ENCODE measurements around the gene PLEKHG3. TPM values are rescaled to one million over a fixed set of nuclear protein-coding genes. Genes with fewer than 3 reads are reported as not detected.
A peak's percentile ranks its signal among the peaks of the same experiment; 100 is the strongest.

The PLEKHG3 gene
- total and polyA plus RNA-seq, 12 donors, result 2.7 to 11.7 (median 8.9) TPM

DNA sequence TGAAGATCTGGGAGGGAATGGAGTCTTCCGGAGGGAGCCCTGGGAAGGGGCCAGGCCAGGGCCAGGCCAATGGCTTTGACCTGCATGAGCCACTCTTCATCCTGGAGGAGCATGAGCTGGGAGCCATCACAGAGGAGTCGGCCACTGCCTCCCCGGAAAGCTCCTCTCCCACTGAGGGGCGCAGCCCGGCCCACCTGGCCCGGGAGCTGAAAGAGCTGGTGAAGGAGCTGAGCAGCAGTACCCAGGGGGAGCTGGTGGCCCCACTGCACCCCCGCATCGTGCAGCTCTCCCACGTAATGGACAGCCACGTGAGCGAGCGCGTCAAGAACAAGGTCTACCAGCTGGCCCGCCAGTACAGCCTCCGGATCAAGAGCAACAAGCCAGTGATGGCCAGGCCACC, 37.7 kb downstream of the PLEKHG3 start:
- Histone ChIP-seq H3K9me3 (replicated peaks in 1 of 3) (no peaks in the 10 kb centered on the region), H3K4me1 (replicated peaks in 1 of 2) (no peaks in the 10 kb centered on the region), H3K27me3 (no peaks in the 10 kb centered on the region), H3K4me3 (no peak overlapping the region), H3K36me3 (replicated peaks in 1 of 2) (peaks cover 0 to 11% of the 10 kb centered on the region in 2 donors), H3K27ac (no peak overlapping the region)
- intact Hi-C loops (cut with DNase I), result no loop called here
- no peak for TF ChIP-seq POLR2A (IDR thresholded peaks at IDR 0.05)
- TF ChIP-seq, protein P1, sequence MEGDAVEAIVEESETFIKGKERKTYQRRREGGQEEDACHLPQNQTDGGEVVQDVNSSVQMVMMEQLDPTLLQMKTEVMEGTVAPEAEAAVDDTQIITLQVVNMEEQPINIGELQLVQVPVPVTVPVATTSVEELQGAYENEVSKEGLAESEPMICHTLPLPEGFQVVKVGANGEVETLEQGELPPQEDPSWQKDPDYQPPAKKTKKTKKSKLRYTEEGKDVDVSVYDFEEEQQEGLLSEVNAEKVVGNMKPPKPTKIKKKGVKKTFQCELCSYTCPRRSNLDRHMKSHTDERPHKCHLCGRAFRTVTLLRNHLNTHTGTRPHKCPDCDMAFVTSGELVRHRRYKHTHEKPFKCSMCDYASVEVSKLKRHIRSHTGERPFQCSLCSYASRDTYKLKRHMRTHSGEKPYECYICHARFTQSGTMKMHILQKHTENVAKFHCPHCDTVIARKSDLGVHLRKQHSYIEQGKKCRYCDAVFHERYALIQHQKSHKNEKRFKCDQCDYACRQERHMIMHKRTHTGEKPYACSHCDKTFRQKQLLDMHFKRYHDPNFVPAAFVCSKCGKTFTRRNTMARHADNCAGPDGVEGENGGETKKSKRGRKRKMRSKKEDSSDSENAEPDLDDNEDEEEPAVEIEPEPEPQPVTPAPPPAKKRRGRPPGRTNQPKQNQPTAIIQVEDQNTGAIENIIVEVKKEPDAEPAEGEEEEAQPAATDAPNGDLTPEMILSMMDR (IDR thresholded peaks at IDR 0.05), result no peak
- WGBS, 4 donors, result 93 to 98% (median 97%) methylated on average over 9 to 15 of the region's 15 CpGs
- no peak for DNase-seq

DNA sequence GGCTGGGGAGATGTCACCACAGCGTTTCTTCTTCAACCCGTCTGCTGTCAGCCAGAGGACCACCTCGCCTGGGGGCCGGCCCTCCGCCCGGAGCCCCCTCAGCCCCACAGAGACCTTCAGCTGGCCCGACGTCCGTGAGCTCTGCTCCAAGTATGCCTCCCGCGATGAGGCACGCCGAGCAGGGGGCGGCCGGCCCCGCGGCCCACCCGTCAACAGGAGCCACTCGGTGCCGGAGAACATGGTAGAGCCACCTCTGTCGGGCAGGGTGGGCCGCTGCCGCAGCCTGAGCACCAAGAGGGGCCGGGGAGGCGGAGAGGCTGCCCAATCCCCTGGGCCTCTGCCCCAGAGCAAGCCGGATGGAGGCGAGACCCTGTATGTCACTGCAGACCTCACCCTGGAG, 38.8 kb downstream of the PLEKHG3 start:
- DNase-seq, result no peak
- intact Hi-C loops (cut with DNase I), result no loop called here
- no peaks in the 10 kb centered on the region for H3K9me3 ChIP-seq (replicated peaks in 1 of 3)
- H3K4me1 ChIP-seq (replicated peaks in 1 of 2), result no peaks in the 10 kb centered on the region
- H3K36me3 ChIP-seq (replicated peaks in 1 of 2), result peaks cover 0 to 11% of the 10 kb centered on the region in 2 donors
- TF ChIP-seq POLR2A (IDR thresholded peaks at IDR 0.05), result no peak
- TF ChIP-seq, protein P1 (IDR thresholded peaks at IDR 0.05), result no peak
- WGBS, 4 donors, result 94 to 100% (median 95%) methylated on average over 11 to 27 of the region's 27 CpGs; no CpG with 5 or more reads in 1 of the 4 donors
- H3K4me3 ChIP-seq, result no peak overlapping the region
- no peak overlapping the region for H3K27ac ChIP-seq
- no peaks in the 10 kb centered on the region for H3K27me3 ChIP-seq

DNA sequence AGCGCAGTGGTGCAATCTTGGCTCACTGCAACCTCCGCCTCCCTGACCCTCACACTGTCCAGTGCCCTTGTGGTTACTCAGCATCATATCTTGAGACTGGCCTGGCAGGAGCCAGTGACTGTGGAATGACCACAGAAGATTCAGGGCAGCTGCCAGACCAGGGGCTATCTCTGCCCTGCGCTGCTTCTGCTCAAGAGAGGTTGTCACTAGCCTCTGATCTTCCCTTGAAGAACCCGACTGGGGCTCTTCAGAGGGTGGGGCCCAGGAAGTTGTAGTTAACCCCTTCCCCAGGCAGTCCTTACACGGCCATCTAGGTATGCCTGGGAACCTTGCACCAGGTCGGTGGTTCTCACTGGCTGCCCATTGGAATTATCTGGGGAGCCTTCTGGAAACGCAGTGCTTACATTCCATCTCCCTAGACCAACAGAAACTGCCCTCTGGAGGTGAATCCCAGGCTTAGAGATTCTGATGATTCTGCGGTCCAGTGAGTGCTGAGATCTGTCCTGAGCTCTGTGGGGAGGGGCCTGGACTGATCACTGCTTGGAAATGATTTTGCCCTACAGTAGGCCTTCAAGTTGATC, 41.4 kb downstream of the PLEKHG3 start:
- intact Hi-C loops (cut with DNase I), result no loop called here
- no peak for TF ChIP-seq POLR2A (IDR thresholded peaks at IDR 0.05)
- TF ChIP-seq, protein P1 (IDR thresholded peaks at IDR 0.05), result no peak

DNA sequence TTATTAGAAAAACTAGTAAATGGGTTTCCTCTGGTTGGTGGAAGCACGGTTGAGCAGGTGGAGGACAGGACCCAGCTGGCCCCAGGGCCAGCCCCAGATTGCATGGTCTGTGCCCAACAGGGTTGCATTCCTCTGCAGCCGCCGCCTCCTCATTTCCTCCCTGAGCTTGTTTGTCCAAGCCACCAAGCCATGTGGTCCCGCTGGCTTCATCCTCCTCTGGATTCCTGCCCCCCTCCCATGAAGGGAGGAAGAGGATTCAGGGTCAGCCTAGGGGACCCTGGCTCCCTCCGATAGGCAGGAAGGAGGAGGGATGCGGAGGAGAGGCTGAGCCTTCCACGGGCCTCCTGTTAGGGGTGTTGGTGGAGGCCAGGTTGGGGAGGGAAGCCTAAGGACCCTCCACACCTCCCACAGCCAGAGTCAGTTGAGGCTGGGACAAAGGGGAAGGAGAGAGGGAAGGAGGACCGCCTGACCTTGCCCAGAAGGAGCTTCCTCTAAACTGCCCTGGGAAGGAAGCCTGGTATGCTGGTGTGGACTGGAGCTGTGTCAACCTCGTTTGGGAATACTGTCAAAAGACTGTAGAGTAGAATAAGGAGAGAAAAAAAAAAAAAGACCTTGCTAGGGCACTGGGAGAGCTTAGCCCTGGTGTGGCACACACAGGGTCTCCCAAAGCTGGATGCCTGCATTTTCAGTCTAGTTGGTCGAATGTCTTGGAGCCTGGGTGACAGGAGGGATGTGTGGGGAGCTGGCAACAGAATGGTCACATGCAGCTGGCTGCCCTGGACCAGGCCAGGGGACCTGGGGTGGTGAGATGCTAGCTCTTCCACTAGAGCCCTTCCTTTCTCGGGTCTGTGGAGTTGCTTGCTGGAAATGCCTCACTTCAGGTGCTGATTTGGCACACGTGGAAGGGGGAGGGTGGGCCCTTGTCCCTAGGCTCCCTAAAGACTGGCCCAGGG, 42.4 kb downstream of the PLEKHG3 start:
- intact Hi-C loops (cut with DNase I), result no loop called here
- H3K27me3 ChIP-seq, result no peaks in the 10 kb centered on the region
- H3K4me1 ChIP-seq (replicated peaks in 1 of 2), result no peaks in the 10 kb centered on the region
- 64 to 69% (median 66%) methylated on average over 10 to 12 of the region's 12 CpGs for WGBS, 4 donors
- no peak overlapping the region for H3K4me3 ChIP-seq
- H3K36me3 ChIP-seq (replicated peaks in 1 of 2), result peaks cover 0 to 6% of the 10 kb centered on the region in 2 donors
- TF ChIP-seq, protein P1 (IDR thresholded peaks at IDR 0.05), result no peak
- no peak for TF ChIP-seq POLR2A (IDR thresholded peaks at IDR 0.05)
- peak in 1 of 7 donors; percentile 26 for DNase-seq
- no peaks in the 10 kb centered on the region for H3K9me3 ChIP-seq (replicated peaks in 1 of 3)
- peak overlapping the region in 2 of 5 donors; percentile 8 to 69 for H3K27ac ChIP-seq

More for the DNA sequence above, 41.4 kb downstream of the PLEKHG3 start:
- DNase-seq, result no peak
- peaks cover 0 to 11% of the 10 kb centered on the region in 2 donors for H3K36me3 ChIP-seq (replicated peaks in 1 of 2)
- H3K4me3 ChIP-seq, result no peak overlapping the region
- WGBS, 4 donors, result 71 to 83% (median 80%) methylated on average over 3 to 8 of the region's 8 CpGs
- H3K4me1 ChIP-seq (replicated peaks in 1 of 2), result no peaks in the 10 kb centered on the region
- peak overlapping the region in 2 of 5 donors; percentile 8 to 69 for H3K27ac ChIP-seq
- no peaks in the 10 kb centered on the region for H3K27me3 ChIP-seq
- no peaks in the 10 kb centered on the region for H3K9me3 ChIP-seq (replicated peaks in 1 of 3)
